Transverse colon (tissue), 4 donors: ENCODE data around the gene SPTBN2. TPM values are rescaled to one million over a fixed set of nuclear protein-coding genes. Genes with fewer than 3 reads are reported as not detected.
"Not testable (repeated sequence)": the region's sequence is repeated elsewhere in the genome, so short reads cannot be mapped to it uniquely, and the experiment has no call there.

ENCODE experiments used
- DNase-seq: peaks from one replicate; pipeline ENCODE4 v3.0.0-alpha.2; 2019
- H3K27ac ChIP-seq, 4 donors: fragments of 200-600 bp; sonication (generic); 2 replicates each; pipeline ENCODE4 v1.5.1; 2016 to 2018; ENCODE audit warnings: inconsistent platforms in 4 of 4
- H3K27me3 ChIP-seq: fragments of 200-600 bp; sonication (generic); 2 replicates; pipeline ENCODE4 v1.5.1; 2017; ENCODE audit warnings: inconsistent platforms
- H3K36me3 ChIP-seq, 4 donors: fragments of 200-600 bp; sonication (generic); 2 replicates each; pipeline ENCODE4 v1.5.1; 2017 to 2019; ENCODE audit warnings: inconsistent platforms in 4 of 4
- H3K4me1 ChIP-seq, 4 donors: fragments of 200-600 bp; sonication (generic); 2 replicates each; pipeline ENCODE4 v1.5.1; 2017 to 2020; ENCODE audit warnings: inconsistent platforms in 4 of 4
- H3K4me3 ChIP-seq, 4 donors: fragments of 200-600 bp; sonication (generic); 1 replicate in 1 of 4; 2 replicates in 3 of 4; pipeline versions ENCODE4 v1.5.1 to v1.6.1; 2017 to 2019; ENCODE audit warnings: inconsistent platforms in 4 of 4
- H3K9me3 ChIP-seq, 2 donors: fragments of 200-600 bp; sonication (generic); 2 replicates each; pipeline ENCODE4 v1.5.1; 2017 to 2019; ENCODE audit warnings: inconsistent platforms in 2 of 2
- CTCF ChIP-seq, 5 experiments: fragments of 200-600 bp in 3 of 5; fragments of 450-650 bp in 2 of 5; sonication (generic) in 3 of 5; IDR thresholded peaks; 1 replicate in 2 of 5; 2 replicates in 3 of 5; pipeline ENCODE4 v1.5.1; 2016 to 2017; ENCODE audit warnings: antibody characterized with exemption in 5 of 5, inconsistent platforms in 3 of 5, mild to moderate bottlenecking in 2 of 5, moderate library complexity in 1 of 5
- EP300 ChIP-seq: sonication (generic); formaldehyde crosslinking; IDR thresholded peaks from one replicate; pipeline ENCODE4 v1.6.1; 2017; ENCODE audit warnings: antibody characterized with exemption, low read depth
- POLR2A ChIP-seq: fragments of 450-650 bp; IDR thresholded peaks from one replicate; pipeline ENCODE4 v1.6.1; 2016; ENCODE audit warnings: antibody characterized with exemption, mild to moderate bottlenecking, moderate library complexity
- POLR2AphosphoS5 ChIP-seq, 3 donors: sonication (generic); formaldehyde crosslinking; IDR thresholded peaks; one replicate each; pipeline ENCODE4 v1.6.1; 2016; ENCODE audit warnings: antibody characterized with exemption in 3 of 3
- WGBS, 2 donors: methylation state at CpG; one replicate each; pipeline ENCODE4 v1.1.5; 2018; ENCODE audit warnings: low coverage in 1 of 2; 5-methylcytosine and 5-hydroxymethylcytosine counted together
- in situ Hi-C, 4 donors: fragments of 200-750 bp; cut with MboI; loops; one replicate each; pipeline versions ENCODE4 v1.15.0 to v1.15.1; 2017; ENCODE audit warnings: low sequenced_read_pairs in 3 of 4, low pct_ligation_motif_present in 1 of 4, low pct_unique_long_range_greater_than_20kb in 1 of 4
- intact Hi-C: fragments of 100-400 bp; cut with DNase I; formaldehyde crosslinking; loops from one replicate; pipeline ENCODE4 v1.15.1; 2023; ENCODE audit warnings: low total_unique reads
- total RNA-seq, 4 donors: library from RNA; depleted of rRNA; stranded (reverse); fragments of >200 nt; gene quantifications; one replicate each; pipeline ENCODE4 v1.1.0, GENCODE V29; 2016

SPTBN2 gene
- total RNA-seq, 4 donors from 2014 or later = 0.75 to 2.2 (median 1.6) TPM

GRCh38 chr11:66727282-66728037 lies 1.6 kb downstream of the SPTBN2 start:
- Histone ChIP-seq H3K4me3 (peak overlapping the region; percentile 26 to 57 (median 49)), H3K27me3 (peaks cover 58% of the 10 kb centered on the region), H3K9me3 (no peaks in the 10 kb centered on the region), H3K4me1 (peaks cover 2 to 15% (median 9%) of the 10 kb centered on the region in 4 donors), H3K36me3 (no peaks in the 10 kb centered on the region), H3K27ac (no peak overlapping the region)
- in situ Hi-C loops (no loop called here), intact Hi-C loops (no loop called here)
- 2% methylated on average over 21 of the region's 70 CpGs; no CpG with 5 or more reads in 1 of the 2 donors for WGBS, 2 donors
- DNase-seq = peak; percentile 34
- no peak for TF ChIP-seq POLR2AphosphoS5 (IDR thresholded peaks at IDR 0.05)
- TF ChIP-seq EP300 = no peak
- no peak for TF ChIP-seq CTCF (IDR thresholded peaks at IDR 0.05)
- TF ChIP-seq POLR2A = no peak

- Histone ChIP-seq H3K36me3 (no peaks in the 10 kb centered on the region), H3K27ac (no peak overlapping the region), H3K9me3 (no peaks in the 10 kb centered on the region), H3K4me3 (no peak overlapping the region), H3K27me3 (peaks cover 52% of the 10 kb centered on the region), H3K4me1 (peaks cover 2 to 20% (median 10%) of the 10 kb centered on the region in 4 donors)
- intact Hi-C loops = no loop called here
- WGBS, 2 donors = 33 to 69% methylated on average over 5 to 10 of the region's 10 CpGs
- no peak for DNase-seq
- TF ChIP-seq EP300 (no peak), POLR2A (no peak), POLR2AphosphoS5 (IDR thresholded peaks at IDR 0.05) (no peak), CTCF (IDR thresholded peaks at IDR 0.05) (no peak)
- in situ Hi-C loops = no loop called here
These were observed 3.4 kb downstream of the SPTBN2 start for GRCh38 chr11:66725647-66726046.

- in situ Hi-C loops (no loop called here), intact Hi-C loops (no loop called here)
- Histone ChIP-seq H3K27ac (no peak overlapping the region), H3K4me3 (no peak overlapping the region), H3K27me3 (peaks cover 48% of the 10 kb centered on the region), H3K36me3 (no peaks in the 10 kb centered on the region), H3K9me3 (no peaks in the 10 kb centered on the region), H3K4me1 (peaks cover 2 to 25% (median 12%) of the 10 kb centered on the region in 4 donors)
- no peak for TF ChIP-seq POLR2AphosphoS5 (IDR thresholded peaks at IDR 0.05)
- no peak for TF ChIP-seq CTCF (IDR thresholded peaks at IDR 0.05)
- TF ChIP-seq POLR2A = no peak
- TF ChIP-seq EP300 = no peak
- DNase-seq = no peak
- 100% methylated on average over 1 of the region's 1 CpG; no CpG with 5 or more reads in 1 of the 2 donors for WGBS, 2 donors
These were observed 3.9 kb downstream of the SPTBN2 start for GRCh38 chr11:66725114-66725513.

GRCh38 chr11:66724167-66724566 lies 4.8 kb downstream of the SPTBN2 start:
- H3K27ac ChIP-seq, DNase-seq, H3K9me3 ChIP-seq, intact Hi-C loops, H3K4me3 ChIP-seq, H3K36me3 ChIP-seq: not testable (repeated sequence)
- 80 to 88% methylated on average over 1 to 5 of the region's 5 CpGs for WGBS, 2 donors
- in situ Hi-C loops = loop anchor here in 1 of 4 donors (25.0 kb wide), 1 partner anchor 288 kb away; the partner anchor contains the start of gene SYT12
- Histone ChIP-seq H3K4me1 (peaks cover 2 to 27% (median 16%) of the 10 kb centered on the region in 4 donors), H3K27me3 (peaks cover 40% of the 10 kb centered on the region)
